Rectal smooth muscle tissue (tissue), 1 donor: ENCODE data around the gene MUTYH.
A peak's percentile ranks its signal among the peaks of the same experiment; 100 is the strongest.

Source experiments
- H3K27ac ChIP-seq: one replicate; pipeline ENCODE4 v1.7.0; 2013; ENCODE audit warnings: low read depth, low read length, inconsistent platforms
- H3K27me3 ChIP-seq: one replicate; pipeline ENCODE4 v1.7.0; 2013; ENCODE audit warnings: low read length; ENCODE audit not compliant: control insufficient read depth, insufficient read depth
- H3K36me3 ChIP-seq: one replicate; pipeline ENCODE4 v1.7.0; 2013; ENCODE audit warnings: low read length; ENCODE audit not compliant: control insufficient read depth, insufficient read depth
- H3K4me1 ChIP-seq: one replicate; pipeline ENCODE4 v1.7.0; 2013; ENCODE audit warnings: low read length; ENCODE audit not compliant: control insufficient read depth, insufficient read depth
- H3K4me3 ChIP-seq: one replicate; pipeline ENCODE4 v1.7.0; 2013; ENCODE audit warnings: low read length
- H3K9ac ChIP-seq: one replicate; pipeline ENCODE4 v1.7.0; 2013; ENCODE audit warnings: low read length

MUTYH gene

GRCh38 chr1:45327644-45328515 is 12.4 kb downstream of the MUTYH start:
- H3K27me3 ChIP-seq = no peaks in the 10 kb centered on the region
- H3K36me3 ChIP-seq = peaks cover 7% of the 10 kb centered on the region
- peaks cover 3% of the 10 kb centered on the region for H3K4me1 ChIP-seq
- H3K27ac ChIP-seq = no peak overlapping the region
- H3K9ac ChIP-seq = no peak overlapping the region
- peak overlapping the region; percentile 66 for H3K4me3 ChIP-seq

DNA sequence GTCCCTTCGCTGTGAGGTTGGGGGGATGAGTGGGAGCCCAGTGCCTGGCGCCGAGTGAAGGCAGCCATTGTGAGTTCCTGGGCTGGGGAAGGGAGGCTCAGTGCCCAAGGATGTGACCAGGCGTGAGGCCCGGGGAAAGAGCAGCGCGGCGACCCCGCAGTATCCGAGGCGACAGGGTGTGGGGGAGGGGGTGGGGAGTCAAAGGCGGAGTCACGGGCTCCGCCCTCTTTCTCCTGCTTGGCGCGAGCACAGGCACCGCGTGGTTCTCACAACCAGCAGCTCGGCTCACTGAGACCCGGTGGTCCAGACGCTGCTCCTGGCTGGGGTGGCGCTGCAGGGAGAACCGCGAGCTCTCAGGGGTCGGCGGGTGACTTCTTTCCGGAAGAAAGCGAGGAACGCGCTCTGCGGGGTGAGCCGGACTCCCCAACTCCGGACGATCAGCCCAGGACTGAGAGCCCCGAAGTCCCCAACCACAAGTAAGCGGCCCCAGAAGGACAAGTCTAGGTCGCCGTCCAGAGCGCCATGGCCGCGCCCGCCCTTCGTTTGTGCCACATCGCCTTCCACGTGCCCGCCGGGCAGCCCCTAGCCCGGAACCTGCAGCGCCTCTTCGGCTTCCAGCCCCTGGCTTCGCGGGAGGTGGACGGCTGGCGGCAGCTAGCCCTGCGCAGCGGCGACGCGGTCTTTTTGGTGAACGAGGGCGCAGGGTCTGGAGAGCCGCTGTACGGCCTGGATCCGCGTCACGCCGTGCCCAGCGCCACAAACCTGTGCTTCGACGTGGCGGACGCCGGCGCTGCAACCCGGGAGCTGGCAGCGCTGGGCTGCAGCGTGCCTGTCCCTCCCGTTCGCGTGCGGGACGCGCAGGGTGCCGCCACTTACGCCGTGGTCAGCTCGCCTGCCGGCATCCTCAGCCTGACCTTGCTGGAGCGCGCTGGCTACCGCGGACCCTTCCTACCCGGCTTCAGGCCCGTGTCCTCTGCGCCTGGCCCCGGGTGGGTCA is 13.3 kb downstream of the MUTYH start, which contains the start of gene HPDL:
Gene HPDL, plus strand, starts transcription at position 269 of the 997 bp plus-strand sequence. Its CDS starts 254 bp downstream, at position 523.
- Histone ChIP-seq H3K4me1 (peaks cover 3% of the 10 kb centered on the region), H3K4me3 (peak within 1 kb of the TSS; percentile 66), H3K27ac (no peak within 1 kb of the TSS), H3K27me3 (no peaks in the 10 kb centered on the region), H3K9ac (no peak within 1 kb of the TSS), H3K36me3 (peaks cover 1% of the 10 kb centered on the region)

GRCh38 chr1:45325851-45326506 is 14.3 kb downstream of the MUTYH start:
- no peaks in the 10 kb centered on the region for H3K27me3 ChIP-seq
- H3K9ac ChIP-seq = no peak overlapping the region
- no peak overlapping the region for H3K27ac ChIP-seq
- peaks cover 3% of the 10 kb centered on the region for H3K4me1 ChIP-seq
- peak overlapping the region; percentile 66 for H3K4me3 ChIP-seq
- H3K36me3 ChIP-seq = no peaks in the 10 kb centered on the region

GRCh38 chr1:45322486-45323040 is 17.7 kb downstream of the MUTYH start:
- H3K36me3 ChIP-seq = no peaks in the 10 kb centered on the region
- H3K4me1 ChIP-seq = peaks cover 3% of the 10 kb centered on the region
- H3K27ac ChIP-seq = no peak overlapping the region
- no peaks in the 10 kb centered on the region for H3K27me3 ChIP-seq
- no peak overlapping the region for H3K4me3 ChIP-seq
- H3K9ac ChIP-seq = no peak overlapping the region

- H3K4me3 ChIP-seq = no peak overlapping the region
- H3K27me3 ChIP-seq = no peaks in the 10 kb centered on the region
- no peaks in the 10 kb centered on the region for H3K36me3 ChIP-seq
- H3K27ac ChIP-seq = no peak overlapping the region
- H3K9ac ChIP-seq = no peak overlapping the region
- H3K4me1 ChIP-seq = no peaks in the 10 kb centered on the region
Measured at GRCh38 chr1:45321444-45321843, 18.8 kb downstream of the MUTYH start.

DNA sequence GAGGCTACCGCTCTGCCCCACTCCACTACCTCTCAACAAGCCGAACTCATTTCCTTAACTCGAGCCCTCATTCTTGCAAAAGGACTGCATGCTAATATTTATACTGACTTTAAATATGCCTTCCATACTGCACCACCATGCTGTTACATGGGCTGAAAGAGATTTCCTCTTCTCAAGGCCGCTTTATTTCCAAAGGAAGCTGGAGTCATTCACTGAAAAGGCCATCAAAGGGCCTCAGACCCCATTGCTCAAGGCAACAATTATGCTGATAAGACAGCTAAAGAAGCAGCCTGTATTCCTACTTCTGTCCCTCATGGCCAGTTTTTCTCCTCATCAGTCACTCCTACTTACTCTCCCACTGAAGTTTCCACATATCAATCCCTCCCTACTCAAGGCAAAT is 20.5 kb downstream of the MUTYH start:
- Histone ChIP-seq H3K36me3 (no peaks in the 10 kb centered on the region), H3K27ac (no peak overlapping the region)

GRCh38 chr1:45317166-45317565 is 23.1 kb downstream of the MUTYH start:
- Histone ChIP-seq H3K4me3 (no peak overlapping the region), H3K4me1 (no peaks in the 10 kb centered on the region), H3K36me3 (no peaks in the 10 kb centered on the region), H3K27me3 (no peaks in the 10 kb centered on the region), H3K27ac (no peak overlapping the region), H3K9ac (no peak overlapping the region)

More for the DNA sequence above, 20.5 kb downstream of the MUTYH start:
- Histone ChIP-seq H3K9ac (no peak overlapping the region), H3K27me3 (no peaks in the 10 kb centered on the region), H3K4me1 (no peaks in the 10 kb centered on the region), H3K4me3 (no peak overlapping the region)

DNA sequence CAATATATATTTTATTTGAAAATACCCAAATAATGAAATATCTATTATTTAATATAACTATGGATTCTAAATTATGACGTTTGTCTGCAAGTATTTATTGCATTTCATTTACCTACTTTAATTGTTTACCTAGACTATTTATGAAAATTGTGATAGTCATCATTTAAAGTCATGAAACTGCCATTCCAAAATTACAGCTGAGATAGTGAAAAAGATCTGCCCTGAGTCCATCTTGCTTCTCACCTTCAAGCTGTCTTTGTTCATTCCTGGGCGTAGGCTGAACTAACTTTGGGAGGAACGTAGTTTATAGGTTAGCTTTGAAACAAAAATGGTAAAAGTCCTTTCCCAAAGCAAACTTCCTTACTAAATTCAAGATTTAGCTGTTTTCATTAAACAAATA is 26.0 kb downstream of the MUTYH start:
- H3K4me3 ChIP-seq = no peak overlapping the region
- H3K9ac ChIP-seq = no peak overlapping the region
- H3K4me1 ChIP-seq = no peaks in the 10 kb centered on the region
- H3K27me3 ChIP-seq = no peaks in the 10 kb centered on the region
- no peak overlapping the region for H3K27ac ChIP-seq
- H3K36me3 ChIP-seq = no peaks in the 10 kb centered on the region

- no peak overlapping the region for H3K4me3 ChIP-seq
- H3K36me3 ChIP-seq = no peaks in the 10 kb centered on the region
- no peaks in the 10 kb centered on the region for H3K4me1 ChIP-seq
- H3K27ac ChIP-seq = no peak overlapping the region
- H3K9ac ChIP-seq = no peak overlapping the region
- H3K27me3 ChIP-seq = no peaks in the 10 kb centered on the region
Measured at GRCh38 chr1:45306905-45307304, 33.3 kb downstream of the MUTYH start.

DNA sequence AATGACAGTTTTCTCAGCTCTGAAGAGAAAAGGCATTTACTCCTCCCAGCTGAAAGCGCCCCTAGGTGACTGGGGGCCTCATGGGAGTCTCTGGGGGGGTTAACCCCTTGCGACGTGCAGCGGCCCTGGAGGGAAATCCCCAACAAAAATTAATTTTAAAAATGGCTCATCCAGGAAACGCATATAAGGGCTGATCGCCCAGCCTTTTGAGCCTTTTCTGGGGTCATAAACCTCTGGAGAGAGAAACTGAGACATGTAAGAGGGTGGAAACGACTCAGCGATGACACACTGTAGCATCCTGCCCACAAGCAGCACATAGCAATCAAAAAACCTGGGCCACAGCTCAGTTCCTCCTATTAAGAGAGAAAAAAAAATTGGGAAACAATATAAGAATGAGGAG is 33.9 kb downstream of the MUTYH start:
- no peak overlapping the region for H3K27ac ChIP-seq
- no peaks in the 10 kb centered on the region for H3K27me3 ChIP-seq
- no peak overlapping the region for H3K4me3 ChIP-seq
- H3K36me3 ChIP-seq = no peaks in the 10 kb centered on the region
- no peak overlapping the region for H3K9ac ChIP-seq
- H3K4me1 ChIP-seq = no peaks in the 10 kb centered on the region

DNA sequence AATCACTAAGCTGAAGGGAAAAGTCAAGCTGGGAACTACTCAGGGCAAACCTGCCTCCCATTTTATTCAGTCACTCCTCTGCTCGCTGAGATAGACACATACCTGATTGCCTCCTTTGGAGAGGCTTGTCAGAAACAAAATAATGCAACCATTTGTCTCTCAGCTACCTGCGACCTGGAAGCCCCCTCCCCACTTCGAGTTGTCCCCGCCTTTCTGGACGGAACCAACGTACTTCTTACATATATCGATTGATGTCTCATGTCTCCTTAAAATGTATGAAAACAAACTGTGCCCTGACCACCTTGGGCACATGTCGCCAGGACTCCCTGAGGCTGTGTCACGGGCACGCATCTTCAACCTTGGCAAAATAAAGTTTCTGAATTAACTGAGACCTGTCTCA is 35.0 kb downstream of the MUTYH start:
- H3K36me3 ChIP-seq = no peaks in the 10 kb centered on the region
- no peak overlapping the region for H3K4me3 ChIP-seq
- no peaks in the 10 kb centered on the region for H3K27me3 ChIP-seq
- no peaks in the 10 kb centered on the region for H3K4me1 ChIP-seq
- H3K27ac ChIP-seq = no peak overlapping the region
- no peak overlapping the region for H3K9ac ChIP-seq
